GM23338 (cell line): ENCODE measurements around the gene FYB2. TPM values are rescaled to one million over a fixed set of nuclear protein-coding genes. Genes with fewer than 3 reads are reported as not detected.

Experiments
- ATAC-seq: fragments of 200-7000 bp; cut with Tn5 transposase; 3 replicates; pipeline ENCODE4 v1.9.1; 2020
- DNase-seq: peaks from one replicate; pipeline ENCODE4 v3.0.0-alpha.2; 2015; ENCODE audit warnings: low spot score
- H2AFZ ChIP-seq: fragments of 200-600 bp; sonication (generic); 2 replicates; pipeline ENCODE4 v1.8.0; 2016; ENCODE audit warnings: antibody characterized with exemption, mild to moderate bottlenecking, moderate library complexity
- H3F3A ChIP-seq: fragments of 200-600 bp; sonication (generic); replicated peaks from 2 replicates; pipeline ENCODE4 v1.8.0; 2017; ENCODE audit warnings: antibody characterized with exemption, mixed run types, low read depth
- H3K27ac ChIP-seq: fragments of 200-600 bp; sonication (generic); 2 replicates; pipeline ENCODE4 v1.6.1; 2016; ENCODE audit warnings: low read depth
- H3K27me3 ChIP-seq: fragments of 200-600 bp; sonication (generic); 2 replicates; pipeline ENCODE4 v1.8.0; 2016; ENCODE audit warnings: mild to moderate bottlenecking, mixed run types, moderate library complexity; ENCODE audit not compliant: insufficient read depth
- H3K36me3 ChIP-seq: fragments of 200-600 bp; sonication (generic); 2 replicates; pipeline ENCODE4 v1.8.0; 2016; ENCODE audit warnings: mild to moderate bottlenecking; ENCODE audit not compliant: insufficient read depth
- H3K4me1 ChIP-seq: fragments of 200-600 bp; sonication (generic); 2 replicates; pipeline ENCODE4 v1.8.0; 2016; ENCODE audit warnings: mild to moderate bottlenecking, moderate library complexity; ENCODE audit not compliant: insufficient read depth
- H3K4me2 ChIP-seq: fragments of 200-600 bp; sonication (generic); 2 replicates; pipeline ENCODE4 v1.7.1; 2017; ENCODE audit warnings: mixed run types
- H3K4me3 ChIP-seq: fragments of 200-600 bp; sonication (generic); 2 replicates; pipeline ENCODE4 v1.6.1; 2016; ENCODE audit warnings: mixed run types
- H3K79me2 ChIP-seq: fragments of 200-600 bp; sonication (generic); replicated peaks from 2 replicates; pipeline ENCODE4 v1.8.0; 2017; ENCODE audit warnings: mild to moderate bottlenecking; ENCODE audit not compliant: insufficient read depth
- H3K9me2 ChIP-seq: fragments of 200-600 bp; sonication (generic); 2 replicates; pipeline ENCODE4 v1.8.0; 2017; ENCODE audit not compliant: insufficient read depth
- H4K20me1 ChIP-seq: fragments of 200-600 bp; sonication (generic); replicated peaks from 2 replicates; pipeline ENCODE4 v1.8.0; 2017; ENCODE audit warnings: mild to moderate bottlenecking; ENCODE audit not compliant: insufficient read depth
- H3K27ac Mint-ChIP-seq: 2 replicates; pipeline ENCODE4 v1.8.0; 2020; ENCODE audit warnings: inconsistent platforms, mild to moderate bottlenecking, moderate library complexity, mixed read lengths
- H3K27me3 Mint-ChIP-seq: 3 replicates; pipeline ENCODE4 v1.8.0; 2022; ENCODE audit warnings: low read depth, mild to moderate bottlenecking, moderate library complexity, mixed read lengths, inconsistent platforms; ENCODE audit not compliant: insufficient read depth, poor library complexity
- H3K36me3 Mint-ChIP-seq: 3 replicates; pipeline ENCODE4 v1.8.0; 2021; ENCODE audit warnings: low read depth, mild to moderate bottlenecking, inconsistent platforms, moderate library complexity, mixed read lengths
- H3K4me1 Mint-ChIP-seq: 3 replicates; pipeline ENCODE4 v1.8.0; 2020; ENCODE audit warnings: mild to moderate bottlenecking, inconsistent platforms, mixed read lengths
- H3K4me3 Mint-ChIP-seq: 3 replicates; pipeline ENCODE4 v1.8.0; 2021; ENCODE audit warnings: moderate library complexity, mild to moderate bottlenecking, inconsistent platforms, mixed read lengths
- H3K9me3 Mint-ChIP-seq: 3 replicates; pipeline ENCODE4 v1.8.0; 2020; ENCODE audit warnings: moderate library complexity, mild to moderate bottlenecking, inconsistent platforms, mixed read lengths
- CREB1 ChIP-seq: fragments of 250-450 bp; sonication (Bioruptor Pico); IDR thresholded peaks from 2 replicates; pipeline ENCODE4 v1.5.0; 2020; ENCODE audit warnings: low read depth, mild to moderate bottlenecking, moderate library complexity
- ETS1 ChIP-seq: IDR thresholded peaks from 2 replicates; pipeline ENCODE4 v1.6.1; 2016; ENCODE audit warnings: antibody characterized with exemption
- EZH2phosphoT487 ChIP-seq: fragments of 200-600 bp; sonication (generic); IDR thresholded peaks from one replicate; pipeline ENCODE4 v1.8.1; 2018; ENCODE audit warnings: antibody characterized with exemption; ENCODE audit not compliant: unreplicated experiment
- JUNB ChIP-seq: IDR thresholded peaks from one replicate; pipeline ENCODE4 v1.6.1; 2016; ENCODE audit warnings: antibody characterized with exemption; ENCODE audit not compliant: unreplicated experiment
- NANOG ChIP-seq: IDR thresholded peaks from 2 replicates; pipeline ENCODE4 v1.6.1; 2016; ENCODE audit warnings: antibody characterized with exemption, borderline replicate concordance
- POLR2AphosphoS5 ChIP-seq: IDR thresholded peaks from 2 replicates; pipeline ENCODE4 v1.6.1; 2016; ENCODE audit warnings: antibody characterized with exemption, low read depth
- REST ChIP-seq: IDR thresholded peaks from one replicate; pipeline ENCODE4 v1.6.1; 2018; ENCODE audit warnings: antibody characterized with exemption; ENCODE audit not compliant: unreplicated experiment
- STAT1 ChIP-seq: IDR thresholded peaks from one replicate; pipeline ENCODE4 v1.6.1; 2016; ENCODE audit warnings: antibody characterized with exemption; ENCODE audit not compliant: unreplicated experiment
- ZNF331 ChIP-seq: fragments of 250-450 bp; sonication (Bioruptor Pico); IDR thresholded peaks from 2 replicates; pipeline ENCODE4 v1.5.0; 2020; ENCODE audit warnings: low read depth, mild to moderate bottlenecking, moderate library complexity
- ZNF462 ChIP-seq: fragments of 250-450 bp; sonication (Bioruptor Pico); IDR thresholded peaks from 2 replicates; pipeline ENCODE4 v1.5.0; 2020; ENCODE audit warnings: mild to moderate bottlenecking, moderate library complexity
- polyA plus RNA-seq: library from polyadenylated mRNA; unstranded; fragments of >200 nt; fragmentation: Nextera tagmentation; extraction: Ambion mirVana; gene quantifications from 2 replicates; pipeline ENCODE4 v1.2.1, GENCODE V29; 2016
- total RNA-seq: library from RNA; depleted of rRNA; stranded (reverse); fragments of >200 nt; shearing (Covaris generic); gene quantifications from 2 replicates; pipeline ENCODE4 v1.2.3, GENCODE V29; 2014

FYB2 gene
- total and polyA plus RNA-seq, 2 experiments from 2014 or later = 0.39 TPM; not detected in 1

- no peak for TF ChIP-seq ZNF462 (CRISPR knock-in tag)
- TF ChIP-seq ETS1 = no peak
- TF ChIP-seq CREB1 (CRISPR knock-in tag) = no peak
- TF ChIP-seq REST = no peak
- TF ChIP-seq STAT1 = no peak
- no peak for TF ChIP-seq POLR2AphosphoS5
- no peak for TF ChIP-seq NANOG
- no peak for TF ChIP-seq EZH2phosphoT487
- TF ChIP-seq ZNF331 (CRISPR knock-in tag) = no peak
- no peak for TF ChIP-seq JUNB
- H3K79me2 ChIP-seq = no peaks in the 10 kb centered on the region
- Mint-ChIP-seq H3K27ac (no peak overlapping the region), H3K4me1 (no peaks in the 10 kb centered on the region), H3K4me3 (no peak overlapping the region), H3K9me3 (no peaks in the 10 kb centered on the region), H3K36me3 (no peaks in the 10 kb centered on the region), H3K27me3 (no peaks in the 10 kb centered on the region)
- H3K4me1 ChIP-seq = no peaks in the 10 kb centered on the region
- no peaks in the 10 kb centered on the region for H4K20me1 ChIP-seq
- no peak overlapping the region for H3K27ac ChIP-seq
- no peaks in the 10 kb centered on the region for H3F3A ChIP-seq
- no peak overlapping the region for H2AFZ ChIP-seq
- H3K4me2 ChIP-seq = no peak overlapping the region
- DNase-seq (no peak), ATAC-seq (no peak)
- no peaks in the 10 kb centered on the region for H3K27me3 ChIP-seq
- H3K4me3 ChIP-seq = no peak overlapping the region
- no peaks in the 10 kb centered on the region for H3K36me3 ChIP-seq
- no peaks in the 10 kb centered on the region for H3K9me2 ChIP-seq
Observed at GRCh38 chr1:56671542-56671941, 147.7 kb downstream of the FYB2 start.
